GM12878 (cell line): ENCODE results near the gene MDGA2. TPM values are rescaled to one million over a fixed set of nuclear protein-coding genes. Genes with fewer than 3 reads are reported as not detected.

Experiments
- ATAC-seq: fragments of 200-7000 bp; cut with Tn5 transposase; 3 replicates; pipeline ENCODE4 v1.9.1; 2020; ENCODE audit warnings: mild to moderate bottlenecking, moderate library complexity
- BruUV-seq: library from RNA; stranded (reverse); fragments of 400-500 nt; replicated peaks from 2 replicates; lab custom pipeline; 2021; lab: Mats Ljungman, UMichigan
- CTCF ChIA-PET: fragments of 300-600 bp; sonication (Branson Sonifier 250); formaldehyde crosslinking; extraction: SDS; loops from one replicate; lab custom pipeline; 2021; ENCODE audit warnings: inconsistent platforms; lab: Yijun Ruan, JAX
- POLR2A ChIA-PET: fragments of 350-600 bp; formaldehyde crosslinking; extraction: SDS; loops from one replicate; lab custom pipeline; 2021; ENCODE audit warnings: inconsistent platforms; lab: Charles Lee
- RAD21 ChIA-PET: fragments of 300-600 bp; sonication (Branson Sonifier 250); formaldehyde crosslinking; loops from one replicate; lab custom pipeline; 2023; ENCODE audit warnings: antibody characterized with exemption; ENCODE audit not compliant: unreplicated experiment; lab: Charles Lee
- SMC1A ChIA-PET: fragments of 300-600 bp; sonication (Branson Sonifier 250); formaldehyde crosslinking; loops from one replicate; lab custom pipeline; 2023; ENCODE audit not compliant: unreplicated experiment, uncharacterized antibody; lab: Charles Lee
- DNase-seq: peaks from one replicate; pipeline ENCODE4 v3.0.0-alpha.2; 2011; ENCODE audit warnings: low read depth, low spot score
- FAIRE-seq: peaks from 3 replicates; lab custom pipeline; 2011; peaks lifted over from hg19 to GRCh38; lab: Jason Lieb, UNC
- H2AFZ ChIP-seq: 2 replicates; pipeline ENCODE4 v1.6.0; 2011; ENCODE audit warnings: low read depth, low read length, control low read depth; ENCODE audit not compliant: control insufficient read depth
- H3K27ac ChIP-seq: 2 replicates; pipeline ENCODE4 v1.5.1; 2011; ENCODE audit warnings: control low read depth; ENCODE audit not compliant: control insufficient read depth, insufficient read depth
- H3K27me3 ChIP-seq, 2 experiments: replicated peaks in 1 of 2; 2 replicates each; pipeline versions ENCODE4 v1.6.0 to v1.6.1; 2011; ENCODE audit warnings: low read length in 1 of 2; ENCODE audit not compliant: control insufficient read depth in 2 of 2, insufficient read depth in 2 of 2
- H3K36me3 ChIP-seq, 2 experiments: 2 replicates each; pipeline ENCODE4 v1.5.1; 2011; ENCODE audit warnings: low read length in 1 of 2; ENCODE audit not compliant: control insufficient read depth in 2 of 2, insufficient read depth in 2 of 2
- H3K4me1 ChIP-seq: 2 replicates; pipeline ENCODE4 v1.6.1; 2011; ENCODE audit warnings: mild to moderate bottlenecking, low read length, moderate library complexity, mixed read lengths; ENCODE audit not compliant: control insufficient read depth, insufficient read depth
- H3K4me2 ChIP-seq: 2 replicates; pipeline ENCODE4 v1.6.0; 2011; ENCODE audit warnings: control low read depth; ENCODE audit not compliant: control insufficient read depth, insufficient read depth
- H3K4me3 ChIP-seq: fragments of 200-600 bp; sonication (generic); 2 replicates; pipeline ENCODE4 v1.5.1; 2016
- H3K79me2 ChIP-seq: 2 replicates; pipeline ENCODE4 v1.6.0; 2011; ENCODE audit warnings: low read length; ENCODE audit not compliant: control insufficient read depth, insufficient read depth
- H3K9ac ChIP-seq: 2 replicates; pipeline ENCODE4 v1.8.0; 2011; ENCODE audit warnings: low read length, control low read depth, mixed read lengths; ENCODE audit not compliant: control insufficient read depth, insufficient read depth
- H3K9me3 ChIP-seq: replicated peaks from 3 replicates; pipeline ENCODE4 v1.5.1; 2011; ENCODE audit warnings: mild to moderate bottlenecking, low read length; ENCODE audit not compliant: control insufficient read depth, insufficient read depth
- H4K20me1 ChIP-seq: 2 replicates; pipeline ENCODE4 v1.6.0; 2011; ENCODE audit not compliant: control insufficient read depth, insufficient read depth
- CHD4 ChIP-seq: fragments of 200-600 bp; sonication (generic); IDR thresholded peaks from 2 replicates; pipeline ENCODE4 v1.6.1; 2016; ENCODE audit warnings: mild to moderate bottlenecking
- ESRRA ChIP-seq: IDR thresholded peaks from 2 replicates; pipeline ENCODE4 v1.6.1; 2012; ENCODE audit warnings: mild to moderate bottlenecking, low read length, improper control_type of control experiment
- EZH2 ChIP-seq: IDR thresholded peaks from 2 replicates; pipeline ENCODE4 v1.6.1; 2012; ENCODE audit warnings: low read depth, mild to moderate bottlenecking, control low read depth, inconsistent platforms, low read length, borderline replicate concordance; ENCODE audit not compliant: control insufficient read depth
- HDAC6 ChIP-seq: fragments of 200-600 bp; sonication (generic); IDR thresholded peaks from one replicate; pipeline ENCODE4 v1.8.0; 2017; ENCODE audit warnings: antibody characterized with exemption; ENCODE audit not compliant: unreplicated experiment
- IKZF1 ChIP-seq: fragments of 450-650 bp; conservative IDR thresholded peaks from 2 replicates; pipeline ENCODE4 v1.6.1; 2017; ENCODE audit warnings: antibody characterized with exemption, mild to moderate bottlenecking
- MYB ChIP-seq: fragments of 150-350 bp; IDR thresholded peaks from 2 replicates; pipeline ENCODE4 v1.6.1; 2014; ENCODE audit warnings: mild to moderate bottlenecking, low read depth, low read length, borderline replicate concordance
- PRDM15 ChIP-seq: fragments of 450-650 bp; formaldehyde crosslinking; IDR thresholded peaks from 2 replicates; pipeline ENCODE4 v1.4.0; 2020; ENCODE audit warnings: mild to moderate bottlenecking, moderate library complexity
- TCF7 ChIP-seq: IDR thresholded peaks from 2 replicates; pipeline ENCODE4 v1.6.1; 2014; ENCODE audit warnings: antibody characterized with exemption, borderline replicate concordance
- USF1 ChIP-seq: IDR thresholded peaks from 2 replicates; pipeline ENCODE4 v1.6.1; 2011; ENCODE audit warnings: borderline replicate concordance, low read depth, mild to moderate bottlenecking, moderate library complexity, mixed read lengths, low read length; ENCODE audit not compliant: insufficient read depth; ENCODE audit errors: extremely low read length
- YY1 ChIP-seq: IDR thresholded peaks from 2 replicates; pipeline ENCODE4 v1.6.1; 2011; ENCODE audit warnings: low read depth, mild to moderate bottlenecking, low read length
- ZNF217 ChIP-seq: fragments of 450-650 bp; IDR thresholded peaks from 2 replicates; pipeline ENCODE4 v1.6.1; 2017; ENCODE audit warnings: antibody characterized with exemption, mild to moderate bottlenecking
- WGBS: methylation state at CpG from one replicate; pipeline ENCODE4 v1.1.6; 2016; ENCODE audit warnings: low lambda C conversion rate; ENCODE audit not compliant: insufficient replicate concordance, insufficient coverage; ENCODE audit errors: missing lambda C conversion rate; 5-methylcytosine and 5-hydroxymethylcytosine counted together
- in situ Hi-C: fragments of 300-500 bp; cut with MboI; formaldehyde crosslinking; loops from 9 replicates; pipeline ENCODE4 v1.14.3; 2018; ENCODE audit warnings: mixed read lengths
- intact Hi-C: fragments of 100-400 bp; cut with micrococcal nuclease; formaldehyde crosslinking; loops from one replicate; pipeline ENCODE4 v1.14.2; 2022; ENCODE audit not compliant: unreplicated experiment
- polyA plus RNA-seq, 11 experiments: library from polyadenylated mRNA; depleted of rRNA in 4 of 11; unstranded in 6 of 11; stranded (reverse) in 5 of 11; fragments of >200 nt; fragmentation: Nextera tagmentation in 4 of 11; fragmentation: Illumina TruSeq in 1 of 11; extraction: Ambion mirVana in 4 of 11; extraction: Trizol in 1 of 11; gene quantifications; 1 replicate in 1 of 11; 2 replicates in 10 of 11; pipeline versions ENCODE4 v1.2.1 to v1.2.3, GENCODE V29; 2011 to 2016; ENCODE audit warnings: inconsistent platforms in 2 of 11, missing spikeins in 2 of 11, low read depth in 1 of 11
- total RNA-seq, 4 experiments: library from RNA; depleted of rRNA in 3 of 4; stranded (reverse); fragments of >200 nt in 3 of 4; fragmentation: Illumina TruSeq in 1 of 4; extraction: Trizol in 1 of 4; gene quantifications; 2 replicates each; pipeline versions ENCODE4 v1.2.1 to v1.2.3, GENCODE V29; 2013 to 2021
- TF ChIP-seq, protein P1 (sequence below): fragments of 150-350 bp; IDR thresholded peaks from 2 replicates; pipeline ENCODE4 v1.6.1; 2014; ENCODE audit warnings: mild to moderate bottlenecking, low read depth, low read length

The MDGA2 gene
- total and polyA plus RNA-seq, 10 of the 15 experiments (the other 5 are each of a cell fraction or from before 2014, with no cell fraction given), result not detected

DNA sequence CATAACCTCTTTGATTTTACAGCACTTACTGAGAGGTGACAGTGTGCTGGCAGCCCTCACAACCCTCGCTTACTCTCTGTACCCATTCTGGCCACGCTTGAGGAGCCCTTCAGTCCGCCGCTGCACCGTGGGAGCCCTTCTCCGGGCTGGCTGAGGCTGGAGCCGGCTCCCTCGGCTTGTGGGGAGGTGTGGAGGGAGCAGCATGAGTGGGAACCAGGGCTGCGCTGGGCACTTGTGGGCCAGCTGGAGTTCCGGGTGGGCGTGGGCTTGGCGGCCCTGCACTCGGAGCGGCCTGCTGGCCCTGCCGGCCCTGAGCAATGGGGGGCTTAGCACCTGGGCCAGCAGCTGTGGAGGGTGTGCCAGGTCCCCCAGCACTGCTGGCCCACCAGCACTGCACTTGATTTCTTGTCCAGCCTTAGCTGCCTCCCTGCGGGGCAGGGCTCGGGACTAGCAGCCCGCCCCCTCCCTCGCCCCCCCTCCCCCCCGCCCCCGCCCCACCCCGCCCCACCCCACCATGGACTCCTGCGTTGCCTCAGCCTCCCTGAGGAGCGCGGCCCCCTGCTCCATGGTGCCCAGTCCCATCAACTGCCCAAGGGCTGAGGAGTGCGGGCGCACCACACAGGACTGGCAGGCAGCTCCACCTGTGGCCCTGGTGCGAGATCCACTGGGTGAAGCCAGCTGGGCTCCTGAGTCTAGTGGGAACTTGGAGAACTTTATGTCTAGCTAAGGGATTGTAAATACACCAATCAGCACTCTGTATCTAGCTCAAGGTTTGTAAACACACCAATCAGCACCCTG, 9.9 kb downstream of the MDGA2 start (continued):
- TF ChIP-seq, protein P1, sequence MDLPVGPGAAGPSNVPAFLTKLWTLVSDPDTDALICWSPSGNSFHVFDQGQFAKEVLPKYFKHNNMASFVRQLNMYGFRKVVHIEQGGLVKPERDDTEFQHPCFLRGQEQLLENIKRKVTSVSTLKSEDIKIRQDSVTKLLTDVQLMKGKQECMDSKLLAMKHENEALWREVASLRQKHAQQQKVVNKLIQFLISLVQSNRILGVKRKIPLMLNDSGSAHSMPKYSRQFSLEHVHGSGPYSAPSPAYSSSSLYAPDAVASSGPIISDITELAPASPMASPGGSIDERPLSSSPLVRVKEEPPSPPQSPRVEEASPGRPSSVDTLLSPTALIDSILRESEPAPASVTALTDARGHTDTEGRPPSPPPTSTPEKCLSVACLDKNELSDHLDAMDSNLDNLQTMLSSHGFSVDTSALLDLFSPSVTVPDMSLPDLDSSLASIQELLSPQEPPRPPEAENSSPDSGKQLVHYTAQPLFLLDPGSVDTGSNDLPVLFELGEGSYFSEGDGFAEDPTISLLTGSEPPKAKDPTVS, result no peak

DNA sequence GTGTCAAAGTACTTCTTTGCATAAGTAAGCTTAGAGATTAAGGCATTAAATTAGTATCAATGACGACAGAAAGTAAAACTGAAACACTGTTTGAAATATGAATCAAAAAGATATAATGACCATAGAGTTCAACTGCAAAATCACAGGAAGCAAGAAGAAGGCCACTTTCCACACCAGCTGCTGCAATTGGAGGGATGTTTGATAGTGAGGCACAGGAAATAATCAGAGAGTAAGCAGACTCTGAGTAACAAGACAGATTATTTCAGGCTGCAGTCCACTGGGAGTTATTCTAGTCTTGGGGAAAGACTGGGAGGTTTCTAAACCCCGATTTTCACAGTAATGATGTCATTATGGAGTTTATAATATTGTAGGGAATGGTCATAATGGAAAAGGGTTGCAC, 12.9 kb downstream of the MDGA2 start:
- RAD21 ChIA-PET, result no interaction called here
- SMC1A ChIA-PET, result no interaction called here
- intact Hi-C loops (no loop called here), in situ Hi-C loops (no loop called here)
- FAIRE-seq (no peak), DNase-seq (no peak), ATAC-seq (no peak)
- Histone ChIP-seq H3K4me1 (no peaks in the 10 kb centered on the region), H2AFZ (no peak overlapping the region), H3K9me3 (no peaks in the 10 kb centered on the region), H3K4me3 (no peak overlapping the region), H3K36me3 (no peaks in the 10 kb centered on the region), H3K79me2 (no peaks in the 10 kb centered on the region), H3K27me3 (no peaks in the 10 kb centered on the region), H3K9ac (no peak overlapping the region), H3K4me2 (no peak overlapping the region), H4K20me1 (no peaks in the 10 kb centered on the region), H3K27ac (no peak overlapping the region)
- 3% methylated on average over 2 of the region's 2 CpGs for WGBS
- POLR2A ChIA-PET, result no interaction called here
- CTCF ChIA-PET, result no interaction called here
- no TSS peak for BruUV-seq
- TF ChIP-seq, protein P1, result no peak
- TF ChIP-seq TCF7 (no peak), CHD4 (no peak), ZNF217 (no peak), MYB (no peak), YY1 (no peak), HDAC6 (no peak), IKZF1 (no peak), ESRRA (no peak), EZH2 (no peak), USF1 (no peak), PRDM15 (no peak)
